ENCODE data around the gene UNC45B.

The UNC45B gene

GRCh38 chr17:35163886-35164285 lies 16.3 kb downstream of the UNC45B start:
- TF ChIP-seq CTCF (IDR thresholded peaks at IDR 0.05; ENCODE audit: low read depth, low read length, poor library complexity, severe bottlenecking) (no peak), EZH2phosphoT487 (IDR thresholded peaks at IDR 0.05; ENCODE audit: borderline replicate concordance, low read length) (no peak)
- Histone ChIP-seq H4K20me1 (ENCODE audit: control insufficient read depth, insufficient read depth, low read depth, low read length) (no peaks in the 10 kb centered on the region), H3K27ac (ENCODE audit: low read depth, low read length) (no peak overlapping the region), H3K36me3 (ENCODE audit: control insufficient read depth, low read length) (no peaks in the 10 kb centered on the region), H3K4me2 (ENCODE audit: low read length) (no peak overlapping the region), H3K79me2 (ENCODE audit: control insufficient read depth, low read length) (no peaks in the 10 kb centered on the region), H3K9me2 (replicated peaks; ENCODE audit: control insufficient read depth, low read length) (no peaks in the 10 kb centered on the region), H3K9me3 (ENCODE audit: control insufficient read depth, insufficient read depth, low read length) (no peaks in the 10 kb centered on the region), H3K4me3 (ENCODE audit: low read length) (no peak overlapping the region), H3K4me1 (ENCODE audit: control insufficient read depth, low read length) (no peaks in the 10 kb centered on the region), H3K27me3 (ENCODE audit: control insufficient read depth, low read length) (peaks cover 28% of the 10 kb centered on the region), H3F3A (ENCODE audit: control insufficient read depth, insufficient read depth) (no peaks in the 10 kb centered on the region)

- no peaks in the 10 kb centered on the region for H4K20me1 ChIP-seq (ENCODE audit: control insufficient read depth, insufficient read depth, low read depth, low read length)
- peaks cover 22% of the 10 kb centered on the region for H3K27me3 ChIP-seq (ENCODE audit: control insufficient read depth, low read length)
- H3K4me3 ChIP-seq (ENCODE audit: low read length) = no peak overlapping the region
- no peaks in the 10 kb centered on the region for H3F3A ChIP-seq (ENCODE audit: control insufficient read depth, insufficient read depth)
- H3K79me2 ChIP-seq (ENCODE audit: control insufficient read depth, low read length) = no peaks in the 10 kb centered on the region
- no peaks in the 10 kb centered on the region for H3K9me3 ChIP-seq (ENCODE audit: control insufficient read depth, insufficient read depth, low read length)
- H3K4me1 ChIP-seq (ENCODE audit: control insufficient read depth, low read length) = no peaks in the 10 kb centered on the region
- no peak overlapping the region for H3K27ac ChIP-seq (ENCODE audit: low read depth, low read length)
- H3K4me2 ChIP-seq (ENCODE audit: low read length) = no peak overlapping the region
- H3K9me2 ChIP-seq (replicated peaks; ENCODE audit: control insufficient read depth, low read length) = no peaks in the 10 kb centered on the region
- TF ChIP-seq CTCF (IDR thresholded peaks at IDR 0.05; ENCODE audit: low read depth, low read length, poor library complexity, severe bottlenecking) (no peak), EZH2phosphoT487 (IDR thresholded peaks at IDR 0.05; ENCODE audit: borderline replicate concordance, low read length) (no peak)
- no peaks in the 10 kb centered on the region for H3K36me3 ChIP-seq (ENCODE audit: control insufficient read depth, low read length)
These were observed 17.1 kb downstream of the UNC45B start for GRCh38 chr17:35164716-35165115.

GRCh38 chr17:35166526-35166925 lies 18.9 kb downstream of the UNC45B start:
- H3K27me3 ChIP-seq (ENCODE audit: control insufficient read depth, low read length) = peaks cover 11% of the 10 kb centered on the region
- no peaks in the 10 kb centered on the region for H3K4me1 ChIP-seq (ENCODE audit: control insufficient read depth, low read length)
- no peak overlapping the region for H3K4me3 ChIP-seq (ENCODE audit: low read length)
- H3K79me2 ChIP-seq (ENCODE audit: control insufficient read depth, low read length) = no peaks in the 10 kb centered on the region
- H3K9me3 ChIP-seq (ENCODE audit: control insufficient read depth, insufficient read depth, low read length) = no peaks in the 10 kb centered on the region
- no peak overlapping the region for H3K4me2 ChIP-seq (ENCODE audit: low read length)
- H3K9me2 ChIP-seq (replicated peaks; ENCODE audit: control insufficient read depth, low read length) = no peaks in the 10 kb centered on the region
- no peaks in the 10 kb centered on the region for H3F3A ChIP-seq (ENCODE audit: control insufficient read depth, insufficient read depth)
- no peaks in the 10 kb centered on the region for H3K36me3 ChIP-seq (ENCODE audit: control insufficient read depth, low read length)
- H3K27ac ChIP-seq (ENCODE audit: low read depth, low read length) = no peak overlapping the region
- TF ChIP-seq EZH2phosphoT487 (IDR thresholded peaks at IDR 0.05; ENCODE audit: borderline replicate concordance, low read length) (no peak), CTCF (IDR thresholded peaks at IDR 0.05; ENCODE audit: low read depth, low read length, poor library complexity, severe bottlenecking) (no peak)
- H4K20me1 ChIP-seq (ENCODE audit: control insufficient read depth, insufficient read depth, low read depth, low read length) = no peaks in the 10 kb centered on the region

- Histone ChIP-seq H3K27me3 (ENCODE audit: control insufficient read depth, low read length) (peaks cover 9% of the 10 kb centered on the region), H3K4me3 (ENCODE audit: low read length) (no peak overlapping the region), H3K9me2 (replicated peaks; ENCODE audit: control insufficient read depth, low read length) (no peaks in the 10 kb centered on the region), H4K20me1 (ENCODE audit: control insufficient read depth, insufficient read depth, low read depth, low read length) (no peaks in the 10 kb centered on the region), H3K27ac (ENCODE audit: low read depth, low read length) (no peak overlapping the region), H3K9me3 (ENCODE audit: control insufficient read depth, insufficient read depth, low read length) (no peaks in the 10 kb centered on the region), H3K4me1 (ENCODE audit: control insufficient read depth, low read length) (no peaks in the 10 kb centered on the region), H3K4me2 (ENCODE audit: low read length) (no peak overlapping the region), H3K36me3 (ENCODE audit: control insufficient read depth, low read length) (no peaks in the 10 kb centered on the region), H3K79me2 (ENCODE audit: control insufficient read depth, low read length) (no peaks in the 10 kb centered on the region), H3F3A (ENCODE audit: control insufficient read depth, insufficient read depth) (no peaks in the 10 kb centered on the region)
- TF ChIP-seq CTCF (IDR thresholded peaks at IDR 0.05; ENCODE audit: low read depth, low read length, poor library complexity, severe bottlenecking) (no peak), EZH2phosphoT487 (IDR thresholded peaks at IDR 0.05; ENCODE audit: borderline replicate concordance, low read length) (no peak)
These were observed 19.4 kb downstream of the UNC45B start for GRCh38 chr17:35167046-35167445.

Data from DOHH2 (cell line).